Lung (tissue), 12 donors: Measurements from ENCODE around the gene MITF. TPM values are rescaled to one million over a fixed set of nuclear protein-coding genes. Genes with fewer than 3 reads are reported as not detected.

ENCODE experiments used
- ATAC-seq: fragments of 200-7000 bp; cut with Tn5 transposase; one replicate; pipeline ENCODE4 v1.9.1; 2020; ENCODE audit warnings: moderate number of reproducible peaks; ENCODE audit not compliant: insufficient read depth, low FRiP score
- DNase-seq, 3 donors: peaks; one replicate each; pipeline ENCODE4 v3.0.0-alpha.2; 2013 to 2017
- H3K27ac ChIP-seq, 2 donors: one replicate each; pipeline ENCODE4 v1.5.1; 2013; ENCODE audit warnings: mild to moderate bottlenecking in 2 of 2, moderate library complexity in 2 of 2, control low read depth in 1 of 2, inconsistent platforms in 1 of 2, low read depth in 1 of 2, low read length in 1 of 2
- H3K27me3 ChIP-seq, 3 donors: one replicate each; pipeline ENCODE4 v1.5.1; 2013; ENCODE audit warnings: low read length in 2 of 3; ENCODE audit not compliant: control insufficient read depth in 3 of 3, insufficient read depth in 3 of 3
- H3K36me3 ChIP-seq, 4 donors: one replicate each; pipeline ENCODE4 v1.5.1; 2013; ENCODE audit warnings: low read length in 4 of 4, mild to moderate bottlenecking in 1 of 4, moderate library complexity in 1 of 4; ENCODE audit not compliant: control insufficient read depth in 4 of 4, insufficient read depth in 4 of 4
- H3K4me1 ChIP-seq, 5 donors: one replicate each; pipeline ENCODE4 v1.5.1; 2013; ENCODE audit warnings: low read length in 5 of 5, mild to moderate bottlenecking in 2 of 5, moderate library complexity in 1 of 5; ENCODE audit not compliant: control insufficient read depth in 5 of 5, insufficient read depth in 5 of 5
- H3K4me3 ChIP-seq: one replicate; pipeline ENCODE4 v1.5.1; 2013; ENCODE audit warnings: mild to moderate bottlenecking, control low read depth, moderate library complexity
- H3K9ac ChIP-seq, 2 donors: one replicate each; pipeline ENCODE4 v1.5.1; 2013; ENCODE audit warnings: low read length in 2 of 2, control low read depth in 1 of 2; ENCODE audit not compliant: insufficient read depth in 1 of 2
- H3K9me3 ChIP-seq, 4 donors: one replicate each; pipeline ENCODE4 v1.5.1; 2013; ENCODE audit warnings: low read length in 3 of 4, mild to moderate bottlenecking in 1 of 4, moderate library complexity in 1 of 4; ENCODE audit not compliant: control insufficient read depth in 4 of 4, insufficient read depth in 3 of 4
- WGBS, 2 donors: extraction: QIAGEN DNeasy Blood & Tissue Kit; methylation state at CpG; one replicate each; pipeline ENCODE4 v1.1.7; 2013; 5-methylcytosine and 5-hydroxymethylcytosine counted together
- polyA plus RNA-seq, 2 donors: library from polyadenylated mRNA; stranded (reverse); fragments of 200-250 nt; gene quantifications; one replicate each; pipeline ENCODE4 v1.2.1, GENCODE V29; 2013
- total RNA-seq, 2 donors: library from RNA; depleted of rRNA in 1 of 2; stranded (reverse); fragments of >200 nt in 1 of 2; gene quantifications; one replicate each; pipeline ENCODE4 v1.2.1, GENCODE V29; 2014 to 2021
- TF ChIP-seq, protein P1 (sequence below): IDR thresholded peaks from 2 replicates; pipeline ENCODE4 v1.5.1; 2012; ENCODE audit warnings: mild to moderate bottlenecking; ENCODE audit errors: control extremely low read depth, extremely low read depth
- donor health status: control.
- donor health status: control.
- donor health status: Bipolar disorder and iron deficiency.
- donor health status: healthy.
- donor health status: DM: yes; HTN: yes; CAD: no.

Gene MITF
- total and polyA plus RNA-seq, 4 donors = 5.0 to 28.0 (median 12.0) TPM

DNA sequence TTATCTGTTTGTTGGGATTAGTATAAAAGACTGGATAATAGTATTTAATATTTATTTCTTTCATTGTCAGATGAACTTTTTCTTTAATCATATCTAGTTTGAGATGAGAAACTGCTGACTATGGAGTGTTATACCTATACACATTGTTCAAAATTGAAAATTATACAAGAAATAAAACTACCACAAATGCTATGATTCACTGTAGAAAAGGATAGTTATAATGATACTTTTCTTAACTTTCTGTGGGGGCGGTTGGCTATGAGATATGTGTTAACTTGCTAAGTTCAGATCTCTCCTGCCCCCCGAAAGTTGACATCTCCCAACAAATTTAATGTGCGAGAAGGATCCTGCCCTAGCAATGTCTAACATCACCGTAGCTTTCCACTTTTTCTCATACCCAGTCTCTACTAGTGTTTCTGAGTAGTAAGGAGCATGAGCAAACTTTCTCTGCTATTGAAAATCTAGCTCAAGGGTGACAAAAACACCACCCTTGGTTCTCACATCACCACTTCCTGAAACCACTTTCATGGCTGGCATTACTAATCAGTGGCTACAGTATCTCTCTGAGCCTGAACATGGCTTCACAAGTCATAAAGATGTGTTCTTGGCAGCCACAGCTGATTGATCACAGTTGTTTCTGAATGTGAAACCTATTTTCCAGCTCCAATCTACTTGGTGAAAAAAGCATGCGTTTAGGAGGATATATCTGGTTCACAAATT is 244.4 kb downstream of the MITF start:
- peak in 1 of 3 donors; percentile 3 for DNase-seq
- no peaks in the 10 kb centered on the region for H3K27me3 ChIP-seq
- H3K4me3 ChIP-seq = no peak overlapping the region
- H3K4me1 ChIP-seq = no peaks in the 10 kb centered on the region
- WGBS, 2 donors = 93% methylated on average over 5 of the region's 5 CpGs
- peaks cover 0 to 7% (median 0%) of the 10 kb centered on the region in 4 donors for H3K9me3 ChIP-seq
- ATAC-seq = no peak
- H3K9ac ChIP-seq = no peak overlapping the region
- no peaks in the 10 kb centered on the region for H3K36me3 ChIP-seq
- H3K27ac ChIP-seq = no peak overlapping the region
- TF ChIP-seq, protein P1, sequence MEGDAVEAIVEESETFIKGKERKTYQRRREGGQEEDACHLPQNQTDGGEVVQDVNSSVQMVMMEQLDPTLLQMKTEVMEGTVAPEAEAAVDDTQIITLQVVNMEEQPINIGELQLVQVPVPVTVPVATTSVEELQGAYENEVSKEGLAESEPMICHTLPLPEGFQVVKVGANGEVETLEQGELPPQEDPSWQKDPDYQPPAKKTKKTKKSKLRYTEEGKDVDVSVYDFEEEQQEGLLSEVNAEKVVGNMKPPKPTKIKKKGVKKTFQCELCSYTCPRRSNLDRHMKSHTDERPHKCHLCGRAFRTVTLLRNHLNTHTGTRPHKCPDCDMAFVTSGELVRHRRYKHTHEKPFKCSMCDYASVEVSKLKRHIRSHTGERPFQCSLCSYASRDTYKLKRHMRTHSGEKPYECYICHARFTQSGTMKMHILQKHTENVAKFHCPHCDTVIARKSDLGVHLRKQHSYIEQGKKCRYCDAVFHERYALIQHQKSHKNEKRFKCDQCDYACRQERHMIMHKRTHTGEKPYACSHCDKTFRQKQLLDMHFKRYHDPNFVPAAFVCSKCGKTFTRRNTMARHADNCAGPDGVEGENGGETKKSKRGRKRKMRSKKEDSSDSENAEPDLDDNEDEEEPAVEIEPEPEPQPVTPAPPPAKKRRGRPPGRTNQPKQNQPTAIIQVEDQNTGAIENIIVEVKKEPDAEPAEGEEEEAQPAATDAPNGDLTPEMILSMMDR = no peak

DNA sequence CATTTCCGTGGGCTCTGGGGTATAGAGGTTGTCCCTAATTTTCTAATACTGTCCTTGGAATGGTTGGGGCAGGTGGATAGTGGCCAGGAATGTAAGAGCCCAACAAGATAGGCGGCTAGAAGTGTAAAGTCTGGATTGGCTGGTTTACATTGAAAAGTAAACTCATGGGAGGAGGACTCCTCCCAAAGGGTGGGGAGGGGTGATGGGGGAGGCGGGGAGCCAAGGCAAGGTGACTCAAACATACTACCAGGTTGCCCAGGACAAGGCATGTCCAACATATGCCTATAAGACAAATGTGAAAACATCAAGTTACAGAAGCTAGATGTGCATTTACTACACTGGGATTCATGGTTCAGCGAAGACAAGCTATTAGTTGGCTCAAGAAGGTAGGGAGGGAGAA is 246.0 kb downstream of the MITF start:
- no peaks in the 10 kb centered on the region for H3K4me1 ChIP-seq
- H3K36me3 ChIP-seq = no peaks in the 10 kb centered on the region
- no peaks in the 10 kb centered on the region for H3K27me3 ChIP-seq
- TF ChIP-seq, protein P1 = no peak
- H3K9me3 ChIP-seq = no peaks in the 10 kb centered on the region
- DNase-seq = no peak
- no peak overlapping the region for H3K4me3 ChIP-seq
- no peak for ATAC-seq
- 81 to 92% methylated on average over 4 of the region's 4 CpGs for WGBS, 2 donors
- H3K9ac ChIP-seq = no peak overlapping the region
- no peak overlapping the region for H3K27ac ChIP-seq

DNA sequence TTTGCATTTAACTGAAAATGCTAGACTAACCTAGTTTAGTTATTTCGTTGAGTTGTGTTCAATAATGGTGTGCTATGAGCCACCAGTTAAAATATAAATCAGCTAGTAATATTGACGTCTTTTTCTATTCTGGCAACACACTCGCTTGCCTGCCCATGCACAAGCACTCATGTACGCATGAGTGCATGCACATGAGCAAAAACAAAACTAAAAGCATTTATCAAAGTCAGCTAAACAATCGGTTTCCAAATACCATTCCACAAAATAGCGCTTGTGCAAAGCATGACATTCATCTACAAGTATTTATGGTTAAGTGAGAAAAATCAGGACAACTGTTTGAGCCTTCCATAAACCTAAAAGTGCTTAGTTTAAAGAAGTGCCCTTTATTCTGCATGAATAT is 247.2 kb downstream of the MITF start:
- TF ChIP-seq, protein P1 = no peak

DNA sequence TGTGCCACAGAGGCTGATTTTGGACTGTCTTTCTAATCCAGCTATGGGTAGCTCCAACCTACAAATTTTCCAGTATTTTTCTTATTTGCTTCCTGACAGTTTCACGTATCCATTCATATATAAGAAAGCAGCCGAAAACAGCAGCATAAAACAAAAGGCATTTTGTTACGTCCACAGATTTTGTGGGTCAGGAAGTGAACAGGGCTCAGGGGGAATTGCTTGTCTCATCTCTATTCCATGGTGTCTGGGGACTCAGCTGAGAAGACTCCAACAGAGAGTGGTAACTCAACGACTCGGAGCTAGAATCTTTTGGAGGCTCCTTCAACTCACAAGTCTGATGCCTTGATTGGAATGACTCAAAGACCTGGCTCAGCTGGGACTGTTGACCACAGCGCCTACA is 248.6 kb downstream of the MITF start:
- Histone ChIP-seq H3K9me3 (no peaks in the 10 kb centered on the region), H3K27me3 (no peaks in the 10 kb centered on the region), H3K4me3 (no peak overlapping the region), H3K9ac (no peak overlapping the region), H3K36me3 (no peaks in the 10 kb centered on the region), H3K4me1 (no peaks in the 10 kb centered on the region), H3K27ac (no peak overlapping the region)
- ATAC-seq (no peak), DNase-seq (no peak)
- TF ChIP-seq, protein P1 = no peak
- WGBS, 2 donors = 87 to 89% methylated on average over 6 of the region's 6 CpGs

More for the DNA sequence above, 247.2 kb downstream of the MITF start:
- H3K27ac ChIP-seq = no peak overlapping the region
- WGBS, 2 donors = 80 to 89% methylated on average over 6 of the region's 6 CpGs
- ATAC-seq (no peak), DNase-seq (no peak)
- H3K4me3 ChIP-seq = no peak overlapping the region
- H3K4me1 ChIP-seq = no peaks in the 10 kb centered on the region
- H3K9ac ChIP-seq = no peak overlapping the region
- H3K36me3 ChIP-seq = no peaks in the 10 kb centered on the region
- H3K9me3 ChIP-seq = no peaks in the 10 kb centered on the region
- no peaks in the 10 kb centered on the region for H3K27me3 ChIP-seq
